Measurements from ENCODE around the gene TPSB2. TPM values are rescaled to one million over a fixed set of nuclear protein-coding genes. Genes with fewer than 3 reads are reported as not detected.
"Not testable (repeated sequence)": the region's sequence is repeated elsewhere in the genome, so short reads cannot be mapped to it uniquely, and the experiment has no call there.

TPSB2 gene
- total RNA-seq, 1 donor from 2014 or later, result 7.3 TPM

DNA sequence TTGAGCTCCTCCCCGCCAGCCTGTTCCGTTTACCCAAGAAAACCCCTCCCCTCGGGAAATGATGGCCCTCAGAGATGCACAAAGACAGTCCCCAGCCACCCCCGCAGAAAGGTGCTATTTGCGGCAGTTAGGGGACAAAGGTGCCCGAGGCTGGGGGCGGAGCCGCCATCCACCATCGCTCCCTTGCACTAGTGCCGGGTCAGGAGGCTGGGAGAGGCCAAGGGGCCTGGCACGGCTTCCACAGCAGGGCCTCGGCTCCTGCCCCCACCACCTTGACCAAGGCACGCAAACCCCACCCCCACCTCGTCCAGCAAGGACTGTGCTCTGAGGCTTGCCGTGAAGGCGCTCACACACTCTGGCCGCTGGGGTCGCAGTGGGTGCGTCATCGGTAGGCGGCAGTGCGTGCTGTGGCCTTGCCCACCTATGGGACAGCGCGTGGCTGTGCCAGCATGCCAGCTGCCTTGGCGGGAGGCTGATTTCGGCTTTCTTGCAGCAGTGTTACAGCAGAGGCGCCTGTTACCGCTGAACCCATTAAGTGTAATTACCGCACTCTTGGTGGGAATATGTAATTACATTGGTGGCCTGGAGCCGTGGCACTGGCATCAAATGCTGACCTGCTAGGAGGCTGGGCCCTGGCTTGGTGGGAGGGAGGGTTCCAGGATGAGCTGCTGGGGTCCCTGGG lies 36.7 kb downstream of the TPSB2 start:
- DNase-seq (no peak), ATAC-seq (no peak)
- intact Hi-C loops (cut with micrococcal nuclease), result no loop called here

DNA sequence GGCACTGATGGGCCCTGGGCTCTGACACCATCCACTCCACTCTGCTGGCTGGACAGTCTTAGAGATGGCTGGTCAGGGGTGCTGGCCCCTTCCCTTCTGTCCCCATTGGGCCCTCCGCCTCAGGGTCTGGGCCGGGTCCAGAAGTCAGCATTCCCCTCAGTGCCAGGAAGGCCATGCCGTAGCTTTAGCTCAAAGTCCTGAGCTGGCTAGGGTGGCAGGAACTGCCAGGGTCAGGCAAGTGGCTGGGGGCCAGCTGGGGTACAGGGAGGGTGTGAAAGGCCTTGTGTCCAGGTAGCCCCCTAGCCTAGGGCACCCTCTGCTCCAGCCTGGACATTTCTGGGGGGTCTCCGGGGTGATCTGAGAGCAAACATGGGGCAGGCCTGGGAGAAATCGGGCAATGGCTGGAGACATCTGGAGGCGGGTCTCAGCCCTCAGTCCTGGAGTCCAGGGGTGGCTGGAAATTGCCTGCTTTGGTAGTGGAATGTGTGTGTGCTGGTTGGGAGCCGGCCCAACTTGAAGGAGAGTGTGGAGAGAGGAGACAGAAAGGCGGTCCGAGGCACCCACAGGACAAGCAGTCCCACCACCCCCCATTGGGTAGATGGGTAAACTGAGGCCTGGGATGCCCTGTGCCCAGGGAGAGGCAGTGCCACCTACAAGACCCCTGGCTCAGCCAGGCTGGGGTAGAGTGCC lies 37.5 kb downstream of the TPSB2 start:
- ATAC-seq, result no peak

DNA sequence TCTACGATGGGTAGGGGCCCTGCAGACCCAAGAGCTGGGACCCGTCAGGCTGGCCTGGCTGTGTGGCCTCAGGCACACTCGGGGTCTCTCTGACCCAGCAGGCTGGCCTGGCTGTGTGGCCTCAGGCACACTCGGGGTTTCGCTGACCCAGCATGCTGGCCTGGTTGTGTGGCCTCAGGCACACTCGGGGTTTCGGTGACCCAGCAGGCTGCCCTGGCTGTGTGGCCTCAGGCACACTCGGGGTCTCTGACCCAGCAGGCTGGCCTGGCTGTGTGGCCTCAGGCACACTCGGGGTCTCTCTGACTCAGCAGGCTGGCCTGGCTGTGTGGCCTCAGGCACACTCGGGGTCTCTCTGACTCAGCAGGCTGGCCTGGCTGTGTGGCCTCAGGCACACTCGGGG lies 39.2 kb downstream of the TPSB2 start:
- DNase-seq; intact Hi-C loops (cut with micrococcal nuclease); ATAC-seq: not testable (repeated sequence)

More for the DNA sequence above, 37.5 kb downstream of the TPSB2 start:
- intact Hi-C loops (cut with micrococcal nuclease), result no loop called here
- no peak for DNase-seq

DNA sequence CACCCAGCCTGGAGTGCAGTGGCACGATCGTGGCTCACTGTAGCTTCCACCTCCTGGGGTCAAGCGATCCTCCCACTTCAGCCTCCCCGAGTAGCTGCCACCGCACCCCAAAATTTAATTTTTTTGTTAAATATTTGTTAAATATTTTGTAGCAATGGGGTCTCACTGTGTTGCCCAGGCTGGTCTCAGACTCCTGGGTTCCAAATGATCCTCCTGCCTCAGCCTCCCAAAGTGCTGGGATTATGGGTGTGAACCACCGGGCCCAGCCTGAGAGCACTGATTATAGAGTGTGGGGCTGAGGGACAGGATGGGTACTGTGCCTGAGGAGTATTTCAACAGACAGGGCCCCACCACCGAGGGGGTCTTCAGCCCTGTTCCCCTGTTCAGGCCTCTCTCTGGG lies 40.5 kb downstream of the TPSB2 start:
- DNase-seq, result no peak
- ATAC-seq, result no peak
- intact Hi-C loops (cut with micrococcal nuclease), result no loop called here

DNA sequence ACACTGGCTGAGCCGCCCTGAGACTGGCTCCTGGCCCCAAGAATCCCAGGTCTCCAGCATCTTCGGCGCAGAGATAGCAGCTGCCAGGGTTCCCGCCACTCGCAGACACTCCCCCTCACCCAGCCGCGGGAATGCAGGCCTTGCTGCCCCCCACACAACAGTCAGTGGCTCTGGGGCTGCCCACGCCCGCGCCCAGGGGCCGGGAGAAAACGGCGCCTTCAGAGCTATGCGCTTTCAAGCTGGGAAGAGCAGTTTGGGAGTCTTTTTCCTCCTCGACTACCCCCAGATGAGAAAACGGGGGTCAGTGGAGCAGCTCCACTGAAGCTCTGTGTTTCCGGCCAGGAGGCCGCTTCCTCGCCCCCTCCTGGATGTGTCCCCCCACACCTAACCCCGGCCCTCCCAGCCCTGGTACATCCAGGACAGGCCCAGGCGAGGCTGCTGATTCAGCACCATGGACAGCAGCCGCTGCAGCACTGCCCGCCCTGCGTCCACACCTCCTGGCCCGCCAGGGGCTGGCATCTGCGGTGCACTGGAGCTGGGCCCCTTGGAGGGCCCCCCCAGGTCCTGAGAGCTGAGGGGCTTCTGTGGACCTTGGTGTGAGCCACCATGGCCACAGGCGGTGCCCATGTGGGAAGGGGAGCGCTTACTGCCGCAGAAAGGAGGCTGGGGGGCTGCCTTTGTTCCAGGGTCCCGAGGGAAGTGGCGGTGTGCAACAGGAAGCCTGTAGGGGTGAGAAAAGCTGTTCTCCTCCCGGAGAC lies 41.4 kb downstream of the TPSB2 start:
- ATAC-seq, result peak; percentile 82
- peak; percentile 75 for DNase-seq
- intact Hi-C loops (cut with micrococcal nuclease), result no loop called here

DNA sequence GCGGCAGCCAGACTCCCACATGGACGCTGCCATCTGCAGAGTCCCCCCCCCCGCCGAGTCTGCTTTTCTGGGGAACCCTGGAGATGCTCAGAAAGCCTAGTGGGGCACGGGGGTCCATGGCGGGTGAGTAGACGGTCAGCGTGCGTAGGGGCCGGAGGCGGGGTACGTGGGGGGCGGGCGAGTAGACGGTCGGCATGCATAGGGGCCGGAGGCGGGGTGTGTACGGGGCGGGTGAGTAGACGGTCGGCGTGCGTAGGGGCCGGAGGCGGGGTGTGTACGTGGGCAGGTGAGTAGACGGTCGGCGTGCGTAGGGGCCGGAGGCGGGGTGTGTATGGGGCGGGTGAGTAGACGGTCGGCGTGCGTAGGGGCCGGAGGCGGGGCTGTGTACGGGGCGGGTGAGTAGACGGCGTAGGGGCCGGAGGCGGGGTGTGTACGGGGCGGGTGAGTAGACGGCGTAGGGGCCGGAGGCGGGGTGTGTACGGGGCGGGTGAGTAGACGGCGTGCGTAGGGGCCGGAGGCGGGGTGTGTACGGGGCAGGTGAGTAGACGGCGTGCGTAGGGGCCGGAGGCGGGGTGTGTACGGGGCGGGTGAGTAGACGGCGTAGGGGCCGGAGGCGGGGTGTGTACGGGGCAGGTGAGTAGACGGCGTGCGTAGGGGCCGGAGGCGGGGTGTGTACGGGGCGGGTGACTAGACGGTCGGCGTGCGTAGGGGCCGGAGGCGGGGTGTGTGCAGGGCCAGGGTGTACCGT lies 44.4 kb downstream of the TPSB2 start:
- intact Hi-C loops (cut with micrococcal nuclease); DNase-seq; ATAC-seq: not testable (repeated sequence)

DNA sequence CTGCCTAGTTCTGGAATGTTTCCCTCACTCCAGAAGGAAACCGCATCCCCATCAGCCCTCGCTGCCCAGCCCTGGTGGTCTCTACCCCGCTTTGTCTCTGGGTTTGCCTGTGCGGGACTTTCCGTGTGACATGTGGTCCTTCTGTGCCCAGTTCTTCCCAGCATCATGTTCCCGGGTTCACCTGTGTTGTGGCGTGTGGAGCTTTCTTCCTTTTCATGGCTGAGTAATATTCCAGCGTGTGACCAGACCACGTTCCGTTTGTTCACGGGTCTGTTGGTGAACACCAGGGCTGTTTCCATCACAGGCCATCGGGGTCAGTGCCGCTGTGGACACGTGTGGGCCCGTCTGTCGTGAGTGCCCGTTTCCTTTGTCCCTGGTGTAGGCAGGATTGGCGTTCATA lies 45.0 kb downstream of the TPSB2 start:
- ATAC-seq (no peak), DNase-seq (no peak)

DNA sequence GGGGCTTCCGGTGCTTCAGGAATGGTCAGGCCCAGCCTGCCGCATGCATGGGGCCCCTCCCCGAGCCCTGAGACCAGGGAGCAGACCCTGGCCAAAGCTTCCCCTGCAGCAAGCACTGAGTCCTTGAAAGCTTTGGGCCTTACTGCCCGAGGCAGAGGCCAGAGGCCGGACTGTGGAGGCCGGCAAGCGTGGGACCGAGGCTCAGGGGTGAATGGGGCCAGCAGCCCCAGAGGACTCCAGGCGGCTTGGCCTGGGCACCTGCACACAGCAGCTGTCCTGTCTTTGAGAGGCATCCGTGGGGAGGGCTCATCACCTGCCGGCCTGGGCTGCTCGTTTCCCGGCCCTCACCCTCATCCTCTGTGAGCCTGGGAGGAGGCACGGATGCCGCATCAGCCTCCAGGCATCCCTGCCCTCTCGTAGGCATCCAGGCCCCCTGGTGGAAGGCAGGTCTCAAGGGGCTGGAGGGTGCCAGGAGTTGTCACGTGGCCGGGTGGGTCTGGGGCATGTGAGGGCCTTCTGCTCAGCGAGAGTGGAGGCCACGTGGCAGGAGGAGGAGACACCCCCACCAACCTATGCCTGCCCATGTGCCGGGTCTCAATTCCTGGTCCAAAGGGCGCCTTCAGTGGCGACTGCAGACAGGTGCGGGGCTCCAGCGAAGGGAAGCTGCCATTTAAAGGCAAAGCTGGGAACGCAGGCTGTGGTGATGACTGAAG lies 45.7 kb downstream of the TPSB2 start:
- ATAC-seq (no peak), DNase-seq (no peak)
- intact Hi-C loops (cut with micrococcal nuclease), result no loop called here

More for the DNA sequence above, 45.0 kb downstream of the TPSB2 start:
- intact Hi-C loops (cut with micrococcal nuclease), result no loop called here

DNA sequence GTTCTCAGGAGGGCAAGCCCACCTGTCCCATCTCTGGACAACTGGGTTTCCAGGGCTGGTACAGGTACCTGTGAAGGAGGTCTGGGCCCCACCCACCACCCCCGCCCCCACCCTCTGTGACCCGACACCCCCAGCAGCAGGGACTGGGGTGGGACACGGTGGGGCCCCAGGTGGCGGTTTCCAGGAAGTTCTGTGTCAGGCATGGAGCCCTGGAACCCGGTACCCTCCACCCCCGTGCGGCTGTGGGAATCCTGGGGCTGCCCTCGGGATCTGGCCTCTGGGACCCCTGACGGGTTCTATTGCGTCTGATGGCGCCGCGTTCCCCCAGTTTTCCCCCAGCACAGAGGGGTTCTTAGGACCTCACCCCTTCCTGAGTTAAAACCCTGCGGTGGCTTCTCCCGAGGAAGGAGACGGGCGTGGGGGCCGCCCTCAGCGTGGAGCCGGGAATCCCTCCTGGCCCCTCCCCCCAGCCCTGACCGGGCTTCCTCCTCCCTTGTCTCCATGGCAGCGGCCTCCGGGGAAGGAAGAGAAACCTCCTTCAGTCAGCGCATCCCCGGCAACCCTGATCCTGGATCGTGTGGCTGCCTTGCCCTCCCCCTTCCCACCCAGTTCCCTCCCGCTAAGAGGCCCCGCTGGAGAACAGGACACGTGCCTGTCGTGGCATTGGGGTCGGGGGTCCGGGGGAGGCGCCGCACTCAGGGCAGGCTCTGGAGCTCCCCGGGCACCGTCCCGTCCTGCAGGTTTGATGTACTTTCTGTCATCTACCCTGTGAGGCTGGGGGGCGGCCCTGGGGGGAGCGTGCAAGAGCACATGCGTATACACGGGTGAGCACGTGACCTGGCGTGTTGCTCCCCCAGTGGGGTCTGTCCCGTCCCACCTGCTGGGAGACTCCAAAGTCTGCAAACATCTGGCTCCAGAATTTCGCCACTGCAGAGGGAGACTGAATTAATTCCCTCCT lies 46.8 kb downstream of the TPSB2 start:
- intact Hi-C loops (cut with micrococcal nuclease), result no loop called here
- DNase-seq, result peak; percentile 63
- peak; percentile 47 for ATAC-seq

DNA sequence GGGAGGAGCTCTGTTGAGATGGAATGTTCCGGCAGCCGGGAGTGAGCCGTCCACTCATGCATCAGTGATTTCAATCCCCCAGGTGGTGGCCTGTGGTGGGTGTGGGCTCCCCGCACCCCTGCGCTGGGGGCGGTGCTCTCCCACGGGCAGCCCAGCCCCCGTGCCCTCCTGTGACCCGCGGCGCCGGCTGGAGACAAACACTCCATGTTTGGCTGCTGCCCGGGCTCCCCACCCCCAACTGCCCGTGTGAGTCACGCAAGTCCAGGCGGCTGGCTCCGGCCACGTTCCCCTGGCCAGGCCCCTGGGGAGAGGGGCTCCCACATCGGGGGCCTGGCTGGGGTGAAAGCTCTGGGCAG lies 47.7 kb downstream of the TPSB2 start:
- peak; percentile 77 for DNase-seq
- peak; percentile 68 for ATAC-seq
- intact Hi-C loops (cut with micrococcal nuclease), result no loop called here

DNA sequence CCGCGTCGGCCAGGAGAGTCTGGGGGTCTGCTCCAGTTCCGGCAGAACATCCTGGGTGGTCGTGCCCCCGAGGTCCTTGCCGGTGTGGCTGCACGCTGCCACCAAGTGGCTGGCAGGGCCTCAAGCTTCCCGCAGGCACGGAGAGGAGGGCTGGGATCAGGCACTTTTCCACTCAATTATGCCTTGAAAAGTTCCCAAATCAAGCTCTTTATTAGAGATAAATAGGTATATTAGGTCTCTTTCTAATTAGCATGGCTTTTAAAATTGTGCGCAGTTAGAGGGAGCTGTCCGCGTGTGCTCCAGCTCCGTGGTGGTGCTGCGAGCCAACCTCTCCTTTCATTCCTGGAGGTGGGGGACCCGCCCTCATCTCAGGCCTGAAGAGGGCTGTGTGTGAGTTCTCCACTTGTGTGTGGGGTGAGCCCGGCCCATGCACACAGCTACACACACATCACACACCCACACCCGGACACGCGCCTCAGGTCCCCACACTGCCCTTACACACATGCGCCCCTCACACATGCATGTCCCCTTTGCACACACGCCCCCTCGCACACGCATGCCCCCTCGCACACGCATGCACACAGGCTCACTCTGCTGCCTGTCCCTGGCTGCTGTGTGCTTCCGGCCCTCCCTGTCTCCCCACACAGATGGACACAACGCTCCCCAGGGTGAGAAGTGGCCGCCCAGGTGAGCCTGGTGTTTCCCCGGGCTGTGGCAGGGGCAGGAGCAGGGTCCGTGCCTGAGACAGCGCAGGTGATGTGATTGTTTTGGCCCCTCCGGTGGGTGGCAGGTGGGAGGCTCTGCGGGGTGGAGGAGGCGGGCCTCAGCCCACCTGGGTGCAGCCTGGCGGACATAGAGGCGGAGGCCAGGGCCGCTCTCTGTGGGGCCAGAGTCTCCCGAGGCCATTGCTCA lies 48.3 kb downstream of the TPSB2 start:
- ATAC-seq (no peak), DNase-seq (no peak)
- intact Hi-C loops (cut with micrococcal nuclease), result no loop called here

DNA sequence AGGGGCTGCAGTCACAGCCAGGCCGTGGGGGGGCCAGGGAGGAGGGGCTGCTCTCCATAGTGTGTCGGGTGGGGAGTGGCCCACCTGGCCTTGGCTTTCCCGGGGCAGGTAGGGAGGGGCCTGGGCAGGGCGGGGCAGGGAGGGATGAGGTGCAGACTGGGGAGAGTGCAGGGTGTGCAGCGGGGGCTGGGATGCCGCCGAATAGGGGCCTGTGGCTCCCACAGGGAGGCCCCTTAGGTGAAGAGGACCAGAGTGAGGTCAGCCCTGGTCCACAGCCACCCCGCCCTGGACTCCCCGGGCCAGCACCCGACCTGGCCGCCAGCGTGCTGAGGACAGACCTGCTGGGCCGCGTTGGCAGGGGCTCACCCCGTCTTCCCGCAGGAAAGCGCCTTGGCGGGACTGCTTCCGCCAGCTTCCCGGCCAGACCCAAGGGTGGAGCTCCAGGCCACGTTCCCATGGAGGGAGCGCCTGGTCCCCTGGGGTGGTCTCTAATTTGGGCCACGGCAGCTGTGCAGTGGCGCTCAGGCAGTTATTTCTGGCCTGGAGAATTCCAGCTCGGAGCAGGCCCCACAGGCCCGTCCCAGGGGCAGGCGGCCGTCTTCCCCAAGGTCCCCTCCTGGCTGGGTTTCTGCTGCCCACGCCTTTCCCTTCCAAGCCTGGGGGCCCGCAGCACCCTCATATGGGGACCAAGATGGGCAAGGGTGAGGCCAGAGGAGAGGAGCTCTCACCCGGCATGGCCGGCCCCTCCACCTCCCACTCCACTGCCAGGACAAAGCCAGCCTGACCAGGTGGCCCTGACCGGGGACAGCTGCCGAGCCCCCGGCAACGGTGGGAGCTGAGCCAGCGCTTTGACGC lies 49.2 kb downstream of the TPSB2 start:
- ATAC-seq, result peak; percentile 75
- peak; percentile 68 for DNase-seq
- intact Hi-C loops (cut with micrococcal nuclease), result no loop called here

All from left ventricle myocardium superior (tissue), 1 donor.